CD4-positive, alpha-beta T cell (primary cell): ENCODE data around the gene KIAA1328. TPM values are rescaled to one million over a fixed set of nuclear protein-coding genes. Genes with fewer than 3 reads are reported as not detected.

Experiments
- ATAC-seq: fragments of 200-7000 bp; cut with Tn5 transposase; one replicate; pipeline ENCODE4 v1.10.0; 2022; ENCODE audit warnings: mild to moderate bottlenecking; ENCODE audit not compliant: poor library complexity
- CTCF ChIA-PET: fragments of 350-600 bp; sonication (Branson Sonifier 250); formaldehyde crosslinking; loops from one replicate; lab custom pipeline; 2021; ENCODE audit warnings: antibody characterized with exemption, inconsistent platforms; lab: Charles Lee
- POLR2A ChIA-PET: fragments of 350-600 bp; sonication (Branson Sonifier 250); formaldehyde crosslinking; loops from one replicate; lab custom pipeline; 2021; ENCODE audit warnings: antibody characterized with exemption, inconsistent platforms; lab: Charles Lee
- DNase-seq, 14 experiments: peaks; one replicate each; pipeline ENCODE4 v3.0.0-alpha.2; 2013 to 2020; ENCODE audit warnings: mixed read lengths in 2 of 14
- H3K27ac ChIP-seq, 2 donors: one replicate each; pipeline versions ENCODE4 v1.5.1 to v1.7.0; 2013; ENCODE audit warnings: low read length in 2 of 2, low read depth in 1 of 2, mild to moderate bottlenecking in 1 of 2
- H3K27me3 ChIP-seq, 2 experiments: 1 replicate in 1 of 2; 2 replicates in 1 of 2; pipeline versions ENCODE4 v1.6.1 to v1.7.0; 2013; ENCODE audit warnings: low read length in 2 of 2, control low read depth in 1 of 2, mild to moderate bottlenecking in 1 of 2, moderate library complexity in 1 of 2; ENCODE audit not compliant: insufficient read depth in 2 of 2, control insufficient read depth in 1 of 2
- H3K36me3 ChIP-seq: one replicate; pipeline ENCODE4 v1.6.1; 2013; ENCODE audit warnings: low read length, control low read depth; ENCODE audit not compliant: insufficient read depth
- H3K4me1 ChIP-seq: one replicate; pipeline ENCODE4 v1.6.1; 2013; ENCODE audit warnings: low read length, control low read depth; ENCODE audit not compliant: insufficient read depth
- H3K4me3 ChIP-seq: one replicate; pipeline ENCODE4 v1.5.1; 2013; ENCODE audit warnings: mild to moderate bottlenecking, low read length, moderate library complexity
- H3K9me3 ChIP-seq, 2 experiments: 1 replicate in 1 of 2; 2 replicates in 1 of 2; pipeline versions ENCODE4 v1.6.1 to v1.7.0; 2013; ENCODE audit warnings: low read length in 2 of 2, mild to moderate bottlenecking in 2 of 2, control low read depth in 1 of 2, moderate library complexity in 1 of 2; ENCODE audit not compliant: control insufficient read depth in 1 of 2, insufficient read depth in 1 of 2
- H3K27ac Mint-ChIP-seq: one replicate; pipeline ENCODE4 v1.8.0; 2020; ENCODE audit warnings: mixed read lengths
- H3K27me3 Mint-ChIP-seq: one replicate; pipeline ENCODE4 v1.8.0; 2021; ENCODE audit warnings: mixed read lengths
- H3K36me3 Mint-ChIP-seq: one replicate; pipeline ENCODE4 v1.8.0; 2021; ENCODE audit warnings: low read depth, mixed read lengths
- H3K4me1 Mint-ChIP-seq: one replicate; pipeline ENCODE4 v1.8.0; 2021; ENCODE audit warnings: low read depth, mixed read lengths
- H3K4me3 Mint-ChIP-seq: one replicate; pipeline ENCODE4 v1.8.0; 2020; ENCODE audit warnings: mild to moderate bottlenecking, mixed read lengths
- H3K9me3 Mint-ChIP-seq: one replicate; pipeline ENCODE4 v1.8.0; 2020; ENCODE audit warnings: mixed read lengths
- intact Hi-C, 2 experiments: fragments of 100-400 bp; cut with DNase I in 1 of 2; cut with micrococcal nuclease in 1 of 2; formaldehyde crosslinking; loops; one replicate each; pipeline versions ENCODE4 v1.15.1 to v1.9.0; 2023 to 2025; cut with DNase I, micrococcal nuclease
- total RNA-seq, 174 experiments: library from RNA in 2 of 174; stranded (reverse) in 2 of 174; gene quantifications; one replicate each; pipeline ENCODE4 v1.2.3 and lab custom pipeline; 2021 to 2026
- TF ChIP-seq, protein P1 (sequence below): fragments of 200-600 bp; IDR thresholded peaks from one replicate; pipeline ENCODE4 v1.8.0; 2022; ENCODE audit warnings: antibody characterized with exemption, mild to moderate bottlenecking

The KIAA1328 gene
- total RNA-seq, 2 experiments from 2014 or later: 8.7 to 9.4 TPM

GRCh38 chr18:37184209-37184868 is 355.4 kb downstream of the KIAA1328 start:
- peaks cover 5% of the 10 kb centered on the region for H3K36me3 Mint-ChIP-seq
- TF ChIP-seq, protein P1, sequence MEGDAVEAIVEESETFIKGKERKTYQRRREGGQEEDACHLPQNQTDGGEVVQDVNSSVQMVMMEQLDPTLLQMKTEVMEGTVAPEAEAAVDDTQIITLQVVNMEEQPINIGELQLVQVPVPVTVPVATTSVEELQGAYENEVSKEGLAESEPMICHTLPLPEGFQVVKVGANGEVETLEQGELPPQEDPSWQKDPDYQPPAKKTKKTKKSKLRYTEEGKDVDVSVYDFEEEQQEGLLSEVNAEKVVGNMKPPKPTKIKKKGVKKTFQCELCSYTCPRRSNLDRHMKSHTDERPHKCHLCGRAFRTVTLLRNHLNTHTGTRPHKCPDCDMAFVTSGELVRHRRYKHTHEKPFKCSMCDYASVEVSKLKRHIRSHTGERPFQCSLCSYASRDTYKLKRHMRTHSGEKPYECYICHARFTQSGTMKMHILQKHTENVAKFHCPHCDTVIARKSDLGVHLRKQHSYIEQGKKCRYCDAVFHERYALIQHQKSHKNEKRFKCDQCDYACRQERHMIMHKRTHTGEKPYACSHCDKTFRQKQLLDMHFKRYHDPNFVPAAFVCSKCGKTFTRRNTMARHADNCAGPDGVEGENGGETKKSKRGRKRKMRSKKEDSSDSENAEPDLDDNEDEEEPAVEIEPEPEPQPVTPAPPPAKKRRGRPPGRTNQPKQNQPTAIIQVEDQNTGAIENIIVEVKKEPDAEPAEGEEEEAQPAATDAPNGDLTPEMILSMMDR: no peak

DNA sequence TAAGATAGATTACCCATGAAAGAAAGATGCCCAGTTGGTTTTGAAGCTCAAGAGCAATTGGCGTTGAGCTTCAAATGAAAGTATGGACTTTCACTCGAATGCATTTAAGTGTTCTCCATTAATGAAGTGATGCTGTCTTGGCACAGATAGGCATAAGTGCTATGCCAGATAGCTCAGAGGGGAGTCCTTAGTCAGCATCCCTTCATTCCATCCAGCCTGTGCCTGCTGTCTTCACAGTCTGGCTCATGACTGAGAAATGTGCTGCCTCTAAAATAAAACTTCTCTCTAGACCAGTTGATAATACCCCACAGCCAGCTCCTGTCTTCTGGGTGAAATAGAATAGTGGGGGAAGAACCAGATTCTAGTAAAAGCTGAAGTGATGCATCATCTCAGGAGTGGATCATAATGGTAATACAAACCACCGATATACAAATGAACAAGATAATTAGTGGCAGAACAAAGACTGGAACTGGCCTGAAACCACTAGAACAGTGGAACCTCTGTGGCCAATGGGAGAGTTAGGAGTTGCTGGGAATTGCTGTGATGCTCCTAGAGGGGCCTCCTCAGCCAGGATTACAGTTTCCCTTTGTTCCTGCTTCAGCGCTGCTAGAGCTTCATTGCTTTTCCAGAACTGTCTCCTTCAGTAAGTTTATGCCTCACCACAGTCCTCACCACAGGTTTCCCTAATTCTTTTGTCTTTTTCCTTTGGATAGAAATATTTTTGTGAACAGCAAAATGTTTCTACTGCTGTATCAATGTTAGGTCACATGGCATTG is 359.3 kb downstream of the KIAA1328 start:
- H3K9me3 Mint-ChIP-seq: no peaks in the 10 kb centered on the region
- H3K4me3 Mint-ChIP-seq: no peak overlapping the region
- TF ChIP-seq, protein P1: no peak
- no peaks in the 10 kb centered on the region for H3K27me3 Mint-ChIP-seq
- no peaks in the 10 kb centered on the region for H3K4me1 Mint-ChIP-seq
- DNase-seq (no peak), ATAC-seq (no peak)
- H3K36me3 Mint-ChIP-seq: peaks cover 12% of the 10 kb centered on the region
- H3K36me3 ChIP-seq: no peaks in the 10 kb centered on the region
- peaks cover 0 to 4% of the 10 kb centered on the region in 2 experiments for H3K9me3 ChIP-seq
- no peak overlapping the region for H3K4me3 ChIP-seq
- intact Hi-C loops: no loop called here
- H3K4me1 ChIP-seq: no peaks in the 10 kb centered on the region
- ChIA-PET CTCF (no interaction called here), POLR2A (no interaction called here)
- H3K27ac Mint-ChIP-seq: no peak overlapping the region
- H3K27me3 ChIP-seq: no peaks in the 10 kb centered on the region
- no peak overlapping the region for H3K27ac ChIP-seq

More at GRCh38 chr18:37184209-37184868, 355.4 kb downstream of the KIAA1328 start:
- ChIA-PET POLR2A (no interaction called here), CTCF (no interaction called here)
- intact Hi-C loops: no loop called here
- no peaks in the 10 kb centered on the region for H3K27me3 Mint-ChIP-seq
- H3K9me3 Mint-ChIP-seq: no peaks in the 10 kb centered on the region
- DNase-seq: no peak
- Histone ChIP-seq H3K9me3 (peaks cover 0 to 4% of the 10 kb centered on the region in 2 experiments), H3K4me1 (no peaks in the 10 kb centered on the region), H3K36me3 (no peaks in the 10 kb centered on the region), H3K27me3 (no peaks in the 10 kb centered on the region), H3K4me3 (no peak overlapping the region), H3K27ac (no peak overlapping the region)
- no peaks in the 10 kb centered on the region for H3K4me1 Mint-ChIP-seq
- H3K27ac Mint-ChIP-seq: no peak overlapping the region
- no peak overlapping the region for H3K4me3 Mint-ChIP-seq
- no peak for ATAC-seq

DNA sequence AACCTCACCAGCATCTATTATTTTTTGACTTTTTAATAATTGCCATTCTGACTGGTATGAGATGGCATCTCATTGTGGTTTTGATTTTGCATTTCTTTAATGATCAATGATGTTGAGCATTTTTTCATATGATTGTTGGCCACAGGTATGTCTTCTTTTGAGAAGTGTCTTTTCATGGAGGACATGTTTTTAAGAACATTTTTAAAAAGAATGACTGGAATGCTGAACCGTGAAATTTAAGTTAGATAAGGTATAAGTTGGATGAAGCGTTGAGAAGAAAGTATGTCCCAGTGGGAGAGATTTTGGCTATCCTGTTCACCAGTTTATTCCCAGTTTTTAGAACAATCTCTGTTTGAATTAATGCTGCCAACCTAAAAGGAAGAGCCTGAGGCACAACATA is 370.8 kb downstream of the KIAA1328 start:
- H3K4me3 ChIP-seq: no peak overlapping the region
- H3K27me3 ChIP-seq: no peaks in the 10 kb centered on the region
- peaks cover 22% of the 10 kb centered on the region for H3K9me3 Mint-ChIP-seq
- DNase-seq (no peak), ATAC-seq (no peak)
- H3K4me1 ChIP-seq: no peaks in the 10 kb centered on the region
- CTCF ChIA-PET: no interaction called here
- H3K27ac Mint-ChIP-seq: no peak overlapping the region
- TF ChIP-seq, protein P1: no peak
- no peaks in the 10 kb centered on the region for H3K36me3 ChIP-seq
- H3K4me3 Mint-ChIP-seq: no peak overlapping the region
- POLR2A ChIA-PET: no interaction called here
- no peaks in the 10 kb centered on the region for H3K27me3 Mint-ChIP-seq
- H3K9me3 ChIP-seq: peaks cover 12 to 14% of the 10 kb centered on the region in 2 experiments
- intact Hi-C loops: no loop called here
- H3K27ac ChIP-seq: no peak overlapping the region
- H3K4me1 Mint-ChIP-seq: no peaks in the 10 kb centered on the region
- peaks cover 86% of the 10 kb centered on the region for H3K36me3 Mint-ChIP-seq
